ENCODE data around the gene LHX3.

The LHX3 gene

DNA sequence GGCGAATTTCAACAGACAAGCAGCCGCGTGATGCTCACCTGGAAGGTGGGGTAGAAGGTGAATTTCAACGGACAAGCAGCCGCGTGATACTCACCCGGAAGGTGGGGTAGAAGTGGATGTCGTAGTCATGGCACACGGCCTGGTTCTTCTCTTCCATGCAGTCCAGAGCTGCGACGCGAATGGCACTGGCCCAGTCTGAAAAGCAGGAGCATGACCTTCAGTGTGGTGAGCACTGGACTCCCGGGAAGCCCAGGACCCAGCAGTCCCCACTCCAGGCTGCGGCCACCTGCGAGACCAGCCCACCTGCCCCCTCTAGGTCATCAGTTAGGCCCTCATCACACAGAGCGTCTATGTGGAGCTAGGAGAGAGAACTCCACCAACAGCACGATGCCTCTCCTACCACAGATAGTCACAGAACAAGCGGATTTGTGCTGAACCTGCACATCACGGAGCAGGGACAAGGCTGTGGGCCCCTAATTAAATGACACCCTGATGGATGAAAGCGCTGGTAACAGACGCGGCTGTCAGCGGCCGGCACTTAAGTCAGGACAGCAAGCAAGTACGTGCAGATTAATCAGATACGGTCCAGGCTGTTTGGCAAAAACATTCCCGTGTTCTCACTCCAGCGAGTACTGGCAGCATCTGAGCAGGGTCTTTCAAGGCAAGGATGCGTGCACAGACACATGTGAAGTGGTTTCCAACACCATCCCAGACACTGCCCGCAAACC lies 21.9 kb upstream of the LHX3 start:
- H3K27ac Mint-ChIP-seq = no peak overlapping the region

DNA sequence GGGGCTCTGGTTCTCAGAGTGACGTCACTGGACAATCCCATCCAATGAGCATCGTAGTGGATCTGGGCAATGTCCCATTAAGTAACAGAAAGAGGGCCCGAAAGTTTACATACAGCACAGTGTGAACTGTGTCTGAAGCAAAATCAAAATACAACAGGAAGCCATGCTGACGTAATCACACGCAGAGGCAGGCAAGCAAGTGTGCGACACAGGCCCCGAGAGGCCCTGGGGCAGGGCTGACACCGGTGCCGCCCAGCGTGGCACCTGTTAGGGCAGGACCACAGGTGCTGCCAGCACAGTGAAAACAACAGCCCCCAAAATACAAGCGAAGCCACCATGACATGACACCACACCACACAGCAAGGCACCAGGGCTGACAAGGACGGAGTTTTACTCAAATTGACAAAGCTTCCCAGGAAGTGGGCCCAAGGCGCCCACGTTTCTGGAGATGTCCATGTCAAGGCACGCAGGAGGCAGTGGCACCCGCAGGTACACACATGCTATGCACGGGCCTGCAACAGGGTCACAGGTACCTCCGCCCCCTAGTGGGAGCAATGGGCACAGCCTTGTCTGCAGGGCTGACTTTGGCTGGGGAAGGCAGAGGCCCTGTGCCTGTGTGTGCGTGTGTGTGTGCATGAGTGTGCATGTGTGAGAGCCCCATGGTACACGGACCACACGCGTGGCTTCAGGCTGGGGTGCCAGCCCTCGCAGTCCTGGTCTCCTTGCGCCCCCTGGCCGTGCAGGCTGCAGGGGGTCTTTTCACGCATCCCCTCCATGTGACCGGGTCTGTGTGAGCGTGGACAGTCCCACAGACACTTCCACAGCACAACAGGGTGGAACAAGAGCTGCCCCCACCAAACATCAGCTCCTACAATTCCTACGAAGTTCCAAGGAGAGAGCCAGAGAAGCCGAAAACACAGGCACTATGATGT lies 21.1 kb upstream of the LHX3 start:
- Mint-ChIP-seq H3K4me3 (peak overlapping the region in 1 of 2 donors; percentile 11), H3K27me3 (no peaks in the 10 kb centered on the region), H3K27ac (peak overlapping the region in 1 of 2 donors; percentile 85), H3K36me3 (ENCODE audit: insufficient read depth) (peaks cover 9% of the 10 kb centered on the region), H3K9me3 (no peaks in the 10 kb centered on the region), H3K4me1 (ENCODE audit: low read depth in 2 of 2) (peaks cover 3 to 17% of the 10 kb centered on the region in 2 donors)
- DNase-seq (peak; percentile 54 to 61 (median 59)), ATAC-seq (replicated peaks) (peak; percentile 75)

More for the DNA sequence above, 21.9 kb upstream of the LHX3 start:
- Mint-ChIP-seq H3K9me3 (no peaks in the 10 kb centered on the region), H3K27me3 (no peaks in the 10 kb centered on the region), H3K36me3 (ENCODE audit: insufficient read depth) (peaks cover 6% of the 10 kb centered on the region), H3K4me3 (no peak overlapping the region), H3K4me1 (ENCODE audit: low read depth in 2 of 2) (peaks cover 3 to 17% of the 10 kb centered on the region in 2 donors)
- no peak for ATAC-seq (replicated peaks)
- DNase-seq = no peak

DNA sequence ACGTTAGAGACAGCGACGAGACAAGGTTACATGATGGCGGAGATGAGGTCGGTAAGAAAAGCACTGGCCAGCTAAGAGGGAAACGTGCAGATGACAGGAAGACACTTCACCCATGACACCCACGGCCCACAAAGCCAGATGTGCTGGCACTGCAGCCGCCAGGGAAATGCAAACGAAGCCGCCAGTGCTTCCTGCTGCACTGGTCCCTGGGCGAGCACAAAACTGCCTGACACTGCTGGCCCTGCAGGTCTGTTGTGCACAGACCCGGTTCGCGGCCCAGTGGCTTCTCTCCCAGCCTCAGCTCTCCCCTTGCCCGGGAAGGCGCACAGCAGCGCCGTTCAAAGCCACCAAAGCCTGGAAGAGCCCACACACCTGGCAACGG lies 20.4 kb upstream of the LHX3 start:
- Mint-ChIP-seq H3K27me3 (no peaks in the 10 kb centered on the region), H3K4me1 (ENCODE audit: low read depth in 2 of 2) (peaks cover 3 to 17% of the 10 kb centered on the region in 2 donors), H3K36me3 (ENCODE audit: insufficient read depth) (peaks cover 9% of the 10 kb centered on the region), H3K9me3 (no peaks in the 10 kb centered on the region), H3K27ac (peak overlapping the region in 1 of 2 donors; percentile 85), H3K4me3 (peak overlapping the region in 1 of 2 donors; percentile 11)
- ATAC-seq (replicated peaks) (peak; percentile 55), DNase-seq (peak in 1 of 3 experiments; percentile 26)

DNA sequence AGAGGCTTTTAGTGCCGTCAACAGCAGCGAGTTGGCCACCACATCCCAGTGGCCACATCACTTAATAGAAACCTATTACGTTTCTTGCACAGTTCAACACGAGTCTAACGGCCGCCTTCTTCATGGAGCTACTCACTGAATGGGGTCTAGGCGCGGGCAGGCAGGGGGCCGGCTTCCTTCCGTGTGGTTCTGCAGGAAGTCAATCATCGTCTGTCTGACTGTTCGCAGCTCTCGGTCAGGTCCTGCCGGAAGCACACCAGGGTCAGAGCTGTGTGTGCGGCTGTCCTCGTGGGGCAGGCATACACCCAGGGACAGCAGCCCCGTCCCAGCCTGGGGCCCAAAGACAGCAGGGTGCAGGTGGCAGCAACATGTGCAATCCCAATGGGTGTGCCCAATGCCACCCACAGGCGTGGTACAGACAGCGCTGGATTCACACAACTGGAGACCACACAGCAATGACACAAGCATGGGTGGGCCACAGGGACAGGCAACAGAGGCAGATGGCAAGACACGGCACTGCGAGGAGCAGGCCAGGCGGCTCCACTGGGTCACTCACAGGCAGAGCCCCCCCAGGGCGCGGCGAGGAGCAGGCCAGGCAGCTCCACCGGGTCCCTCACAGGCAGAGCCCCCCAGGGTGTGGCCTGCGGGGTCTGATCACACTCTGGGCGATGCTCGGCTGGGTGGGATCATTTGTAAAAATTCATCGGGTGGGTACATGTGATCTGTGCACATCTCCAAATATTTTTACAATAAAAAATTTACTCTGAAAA lies 19.1 kb upstream of the LHX3 start:
- H3K27me3 Mint-ChIP-seq = no peaks in the 10 kb centered on the region
- H3K36me3 Mint-ChIP-seq (ENCODE audit: insufficient read depth) = peaks cover 9% of the 10 kb centered on the region
- peak overlapping the region in 1 of 2 donors; percentile 85 for H3K27ac Mint-ChIP-seq
- DNase-seq (no peak), ATAC-seq (replicated peaks) (no peak)
- no peaks in the 10 kb centered on the region for H3K9me3 Mint-ChIP-seq
- peaks cover 5 to 18% of the 10 kb centered on the region in 2 donors for H3K4me1 Mint-ChIP-seq (ENCODE audit: low read depth in 2 of 2)
- H3K4me3 Mint-ChIP-seq = peak overlapping the region in 1 of 2 donors; percentile 54

DNA sequence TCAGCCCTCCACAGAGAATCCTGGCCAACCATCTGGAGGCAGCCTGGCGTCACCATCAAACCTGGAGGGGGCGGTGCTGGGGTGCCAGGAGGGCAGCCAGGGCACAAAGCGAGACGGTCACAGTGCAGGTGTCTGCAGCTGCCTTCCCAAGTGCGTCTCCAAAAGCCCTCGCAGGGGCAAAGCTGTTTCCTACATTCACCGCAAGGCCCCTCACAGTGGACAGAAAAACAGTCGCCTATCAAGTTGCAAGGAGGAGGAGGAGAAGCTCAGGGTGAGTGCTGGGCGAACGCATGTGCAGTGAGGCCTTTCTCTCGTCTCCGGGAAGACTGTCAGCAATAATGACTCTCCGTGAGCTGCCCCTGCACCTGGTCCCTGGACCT lies 18.0 kb upstream of the LHX3 start:
- Mint-ChIP-seq H3K36me3 (ENCODE audit: insufficient read depth) (peaks cover 5% of the 10 kb centered on the region), H3K4me1 (ENCODE audit: low read depth in 2 of 2) (peaks cover 5 to 18% of the 10 kb centered on the region in 2 donors), H3K9me3 (no peaks in the 10 kb centered on the region), H3K27ac (no peak overlapping the region), H3K4me3 (no peak overlapping the region), H3K27me3 (no peaks in the 10 kb centered on the region)
- ATAC-seq (replicated peaks) (no peak), DNase-seq (no peak)

DNA sequence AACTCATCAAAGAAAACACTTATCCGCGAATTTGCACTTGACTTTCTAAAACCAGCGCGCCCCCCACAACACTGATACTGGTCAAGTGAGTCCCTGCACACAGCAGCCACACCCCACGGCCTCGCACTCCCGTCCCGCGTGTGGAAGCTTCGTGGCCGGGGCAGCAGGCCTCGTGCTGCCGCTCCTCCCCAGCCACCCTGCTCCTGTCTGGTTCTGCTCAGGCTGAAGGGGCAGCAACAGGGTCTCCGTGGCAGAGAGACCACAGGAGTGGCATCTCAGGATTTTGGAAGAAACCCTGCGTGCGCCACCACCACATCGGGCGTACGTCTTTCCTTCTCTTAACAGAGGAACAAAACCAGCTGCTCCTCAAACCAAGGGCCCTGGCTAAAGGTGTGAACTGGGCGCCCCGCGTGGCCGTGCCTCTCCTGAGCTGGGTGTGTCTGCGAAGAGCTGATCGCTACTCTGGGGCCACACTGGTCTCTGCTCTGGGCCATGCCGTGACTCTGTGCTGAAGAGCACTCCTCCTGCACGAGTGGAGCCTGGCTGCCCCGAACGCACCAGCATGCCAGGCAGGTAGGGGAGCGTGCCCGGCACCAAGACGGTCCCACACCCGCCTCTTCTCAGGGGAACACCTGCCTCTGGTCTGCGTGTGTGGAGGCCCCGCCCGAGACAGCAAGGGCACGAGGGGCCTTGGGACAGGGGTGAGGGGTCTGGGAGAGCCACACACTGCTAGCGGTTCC lies 17.4 kb upstream of the LHX3 start:
- Mint-ChIP-seq H3K4me3 (no peak overlapping the region), H3K4me1 (ENCODE audit: low read depth in 2 of 2) (peaks cover 5 to 18% of the 10 kb centered on the region in 2 donors), H3K9me3 (no peaks in the 10 kb centered on the region), H3K27me3 (no peaks in the 10 kb centered on the region), H3K36me3 (ENCODE audit: insufficient read depth) (peaks cover 7% of the 10 kb centered on the region), H3K27ac (no peak overlapping the region)
- ATAC-seq (replicated peaks) (no peak), DNase-seq (no peak)

DNA sequence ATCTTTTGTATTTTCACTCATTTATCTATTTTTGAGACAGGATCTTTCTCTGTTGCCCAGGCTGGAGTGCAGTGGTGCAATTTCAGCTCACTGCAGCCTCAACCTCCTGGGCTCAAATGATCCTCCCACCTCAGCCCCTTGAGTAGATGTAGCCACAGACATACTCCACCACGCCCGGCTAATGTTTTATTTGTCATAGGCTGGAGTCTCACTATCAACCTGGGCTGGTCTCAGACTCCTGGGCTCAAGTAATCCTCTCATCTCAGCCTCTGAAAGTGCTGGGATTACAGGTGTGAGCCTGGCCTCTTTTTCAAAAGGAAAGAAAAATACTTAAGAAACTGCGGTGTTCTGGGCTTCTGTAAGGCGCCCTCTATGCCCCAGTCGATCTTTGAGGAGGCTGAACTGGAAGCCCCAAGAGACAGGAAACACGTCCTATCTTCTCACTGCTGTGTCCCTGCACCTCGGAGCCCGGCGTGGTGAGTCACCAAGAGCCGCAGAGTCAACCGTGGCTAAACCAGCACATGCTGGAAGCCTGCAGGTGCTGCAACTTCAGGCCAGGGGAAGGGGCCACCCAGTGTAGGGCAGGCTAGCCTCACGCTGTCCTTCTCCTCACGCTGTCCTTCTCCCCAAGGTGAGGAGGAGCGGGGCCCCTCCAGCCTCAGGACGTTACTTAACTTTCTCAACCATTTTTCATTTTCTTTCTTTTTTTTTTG lies 15.2 kb upstream of the LHX3 start:
- H3K36me3 Mint-ChIP-seq (ENCODE audit: insufficient read depth) = peaks cover 21% of the 10 kb centered on the region
- H3K27me3 Mint-ChIP-seq = no peaks in the 10 kb centered on the region
- DNase-seq (peak in 1 of 3 experiments; percentile 12), ATAC-seq (replicated peaks) (peak; percentile 78)
- H3K27ac Mint-ChIP-seq = peak overlapping the region; percentile 68 to 69
- no peaks in the 10 kb centered on the region for H3K9me3 Mint-ChIP-seq
- peaks cover 5 to 7% of the 10 kb centered on the region in 2 donors for H3K4me1 Mint-ChIP-seq (ENCODE audit: low read depth in 2 of 2)
- H3K4me3 Mint-ChIP-seq = no peak overlapping the region

DNA sequence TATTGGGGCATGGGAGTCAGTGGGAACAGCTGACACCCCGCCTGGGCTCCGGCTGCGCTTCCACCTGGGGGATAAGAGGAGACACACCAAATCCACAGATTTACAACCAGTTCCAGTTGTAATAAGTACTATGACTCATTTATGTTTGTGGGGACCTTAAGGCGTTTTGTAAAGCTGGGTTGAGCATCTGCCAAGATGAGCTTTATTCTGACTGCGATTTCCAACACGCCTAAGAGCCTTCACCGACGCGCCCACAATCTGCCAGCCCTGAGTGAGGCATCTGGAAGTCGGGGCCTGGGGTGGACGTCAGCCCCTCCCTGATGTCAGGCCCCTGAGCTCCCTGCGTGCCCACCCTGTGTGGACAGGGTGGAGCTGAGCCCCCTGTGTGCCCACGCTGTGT lies 14.3 kb upstream of the LHX3 start:
- Mint-ChIP-seq H3K27ac (no peak overlapping the region), H3K36me3 (ENCODE audit: insufficient read depth) (peaks cover 22% of the 10 kb centered on the region), H3K9me3 (no peaks in the 10 kb centered on the region), H3K4me1 (ENCODE audit: low read depth in 2 of 2) (peaks cover 4 to 5% of the 10 kb centered on the region in 2 donors), H3K27me3 (no peaks in the 10 kb centered on the region), H3K4me3 (no peak overlapping the region)
- DNase-seq (no peak), ATAC-seq (replicated peaks) (no peak)

DNA sequence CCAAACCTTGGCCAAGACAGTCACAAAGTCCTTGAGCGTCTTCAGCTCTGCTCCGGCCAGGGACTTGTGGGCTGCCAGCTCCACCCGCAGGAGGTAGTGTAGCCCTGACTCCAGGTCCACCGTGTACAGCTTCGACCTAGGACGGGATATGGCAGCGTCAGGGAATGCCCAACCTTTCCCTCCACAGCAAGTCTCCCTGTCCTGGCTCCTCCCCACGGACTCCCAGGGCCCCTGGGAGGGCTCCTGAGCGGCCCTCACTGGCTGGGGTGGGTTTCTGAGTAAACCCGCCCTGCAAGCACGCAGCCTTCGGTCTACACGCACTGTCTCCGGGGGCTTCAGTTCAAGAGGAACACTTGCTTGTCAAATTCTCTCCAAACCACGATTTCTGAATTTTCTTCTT lies 13.7 kb upstream of the LHX3 start:
- Mint-ChIP-seq H3K27ac (no peak overlapping the region), H3K27me3 (no peaks in the 10 kb centered on the region), H3K9me3 (no peaks in the 10 kb centered on the region), H3K4me3 (no peak overlapping the region), H3K36me3 (ENCODE audit: insufficient read depth) (peaks cover 24% of the 10 kb centered on the region), H3K4me1 (ENCODE audit: low read depth in 2 of 2) (peaks cover 1 to 5% of the 10 kb centered on the region in 2 donors)
- no peak for ATAC-seq (replicated peaks)
- no peak for DNase-seq

DNA sequence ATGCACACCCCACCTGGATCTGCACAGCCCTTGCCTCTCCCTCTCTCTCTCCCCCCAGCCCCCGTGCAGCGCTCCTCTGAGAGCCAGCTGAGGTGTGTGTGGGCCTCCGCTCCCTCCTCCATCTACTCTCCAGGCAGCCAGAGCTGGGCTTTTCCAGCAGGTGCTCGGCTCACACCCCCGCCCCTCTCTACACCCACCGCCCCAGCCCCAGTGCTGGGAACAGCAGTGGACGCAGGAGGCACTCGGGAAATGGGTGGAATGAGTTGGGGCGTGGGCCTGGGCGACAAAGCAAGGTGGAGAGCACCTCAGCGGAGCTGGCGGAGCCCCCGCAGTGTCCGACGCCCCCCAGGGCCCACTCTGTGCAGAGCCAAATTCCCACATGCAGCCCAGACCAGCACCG lies 13.3 kb upstream of the LHX3 start:
- peaks cover 28% of the 10 kb centered on the region for H3K36me3 Mint-ChIP-seq (ENCODE audit: insufficient read depth)
- ATAC-seq (replicated peaks) = no peak
- no peak overlapping the region for H3K27ac Mint-ChIP-seq
- no peak overlapping the region for H3K4me3 Mint-ChIP-seq
- no peaks in the 10 kb centered on the region for H3K9me3 Mint-ChIP-seq
- peaks cover 1 to 5% of the 10 kb centered on the region in 2 donors for H3K4me1 Mint-ChIP-seq (ENCODE audit: low read depth in 2 of 2)
- H3K27me3 Mint-ChIP-seq = no peaks in the 10 kb centered on the region
- DNase-seq = no peak

DNA sequence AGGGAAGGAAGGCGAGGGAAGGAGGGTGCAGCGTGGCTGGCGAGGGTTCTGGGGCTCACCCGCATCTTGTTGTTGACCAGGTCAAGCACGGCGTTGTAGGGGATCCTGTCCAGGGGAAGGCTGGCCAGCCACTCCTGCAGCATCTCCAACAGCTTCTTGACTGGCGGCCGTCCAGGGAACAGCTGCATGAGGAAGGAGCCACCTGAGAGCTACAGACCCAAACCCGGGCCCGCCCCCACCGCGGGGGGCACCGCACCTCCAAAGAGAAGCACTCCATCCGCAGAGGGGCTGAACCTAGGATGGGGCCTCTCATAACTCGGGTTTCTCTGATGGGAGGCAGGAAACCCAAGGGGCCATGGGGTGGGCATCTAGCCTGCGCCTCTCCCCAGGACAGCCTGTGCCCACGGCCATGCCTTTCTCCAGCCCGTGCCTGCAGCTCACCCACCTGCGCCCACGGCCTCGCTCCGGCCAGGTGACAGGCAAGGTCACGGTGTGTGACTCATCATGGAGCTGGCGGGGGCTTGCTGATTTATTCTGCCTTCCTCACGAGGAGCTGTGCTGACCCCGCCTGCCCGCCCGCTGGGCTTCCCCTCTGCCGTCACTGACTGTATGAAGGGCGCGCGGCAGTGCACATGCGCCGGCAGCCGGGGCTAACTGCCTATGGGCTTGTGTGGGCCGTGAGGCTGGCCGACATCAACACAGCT lies 11.8 kb upstream of the LHX3 start:
- DNase-seq (no peak), ATAC-seq (replicated peaks) (no peak)
- H3K4me1 Mint-ChIP-seq (ENCODE audit: low read depth in 2 of 2) = peaks cover 1 to 5% of the 10 kb centered on the region in 2 donors
- no peaks in the 10 kb centered on the region for H3K27me3 Mint-ChIP-seq
- peaks cover 32% of the 10 kb centered on the region for H3K36me3 Mint-ChIP-seq (ENCODE audit: insufficient read depth)
- no peak overlapping the region for H3K27ac Mint-ChIP-seq
- no peak overlapping the region for H3K4me3 Mint-ChIP-seq
- H3K9me3 Mint-ChIP-seq = no peaks in the 10 kb centered on the region

DNA sequence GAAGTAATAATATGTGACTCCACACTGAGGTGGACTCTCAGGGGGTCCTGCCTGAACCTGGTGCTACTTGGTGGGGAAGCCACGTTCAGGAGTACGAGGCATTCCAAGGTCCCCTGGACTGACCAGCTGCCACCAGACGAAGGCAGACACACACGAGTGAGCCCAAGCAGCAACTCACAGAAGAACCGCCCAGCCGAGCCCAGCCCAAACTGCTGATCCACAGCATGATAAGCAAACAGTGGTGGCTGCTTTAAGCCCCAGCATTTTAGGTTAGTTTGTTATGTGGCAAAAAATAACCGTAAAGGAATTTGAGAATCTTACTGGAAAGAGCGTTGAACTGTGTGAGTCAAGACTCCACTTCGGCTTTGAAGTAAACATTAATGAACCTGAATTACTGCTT lies 8.8 kb upstream of the LHX3 start:
- no peak for DNase-seq
- Mint-ChIP-seq H3K36me3 (ENCODE audit: insufficient read depth) (peaks cover 30% of the 10 kb centered on the region), H3K27ac (no peak overlapping the region), H3K4me1 (ENCODE audit: low read depth in 2 of 2) (no peaks in the 10 kb centered on the region), H3K9me3 (no peaks in the 10 kb centered on the region), H3K27me3 (no peaks in the 10 kb centered on the region), H3K4me3 (no peak overlapping the region)
- no peak for ATAC-seq (replicated peaks)

Measured in effector memory CD8-positive, alpha-beta T cell (primary cell).